MM.1S (cell line): ENCODE results near the gene SLC4A1AP.
"Not testable (repeated sequence)": the region's sequence is repeated elsewhere in the genome, so short reads cannot be mapped to it uniquely, and the experiment has no call there.

ENCODE experiments used
- DNase-seq: peaks from one replicate; pipeline ENCODE4 v3.0.0-alpha.2; 2015
- H2AFZ ChIP-seq: fragments of 300-600 bp; sonication (generic); 2 replicates; pipeline ENCODE4 v1.6.0; 2016; ENCODE audit warnings: antibody characterized with exemption, low read length
- H3F3A ChIP-seq: fragments of 300-600 bp; sonication (generic); 2 replicates; pipeline ENCODE4 v1.6.1; 2016; ENCODE audit warnings: mild to moderate bottlenecking, antibody characterized with exemption, low read length, moderate library complexity, mixed read lengths; ENCODE audit not compliant: insufficient read depth
- H3K27ac ChIP-seq: fragments of 300-600 bp; sonication (generic); 2 replicates; pipeline ENCODE4 v1.5.1; 2016; ENCODE audit warnings: mild to moderate bottlenecking, low read length
- H3K27me3 ChIP-seq: fragments of 300-600 bp; sonication (generic); replicated peaks from 2 replicates; pipeline ENCODE4 v1.6.0; 2016; ENCODE audit warnings: low read length; ENCODE audit not compliant: insufficient read depth
- H3K36me3 ChIP-seq: fragments of 300-600 bp; sonication (generic); replicated peaks from 2 replicates; pipeline ENCODE4 v1.6.1; 2016; ENCODE audit warnings: mild to moderate bottlenecking, low read length, mixed read lengths; ENCODE audit not compliant: insufficient read depth
- H3K4me1 ChIP-seq: fragments of 300-600 bp; sonication (generic); 2 replicates; pipeline ENCODE4 v1.6.1; 2016; ENCODE audit warnings: low read length, mixed read lengths
- H3K4me2 ChIP-seq: fragments of 300-600 bp; sonication (generic); 2 replicates; pipeline ENCODE4 v1.6.0; 2016; ENCODE audit warnings: low read depth, low read length
- H3K4me3 ChIP-seq: fragments of 300-600 bp; sonication (generic); 2 replicates; pipeline ENCODE4 v1.5.1; 2016; ENCODE audit warnings: low read length, mixed read lengths
- H3K79me2 ChIP-seq: fragments of 300-600 bp; sonication (generic); 2 replicates; pipeline ENCODE4 v1.6.1; 2016; ENCODE audit warnings: mixed run types, low read length, mixed read lengths
- H3K9ac ChIP-seq: fragments of 300-600 bp; sonication (generic); 2 replicates; pipeline ENCODE4 v1.6.1; 2016; ENCODE audit warnings: low read length, mixed read lengths
- H3K9me2 ChIP-seq: fragments of 300-600 bp; sonication (generic); replicated peaks from 2 replicates; pipeline ENCODE4 v1.6.1; 2016; ENCODE audit warnings: mild to moderate bottlenecking, low read length, mixed read lengths; ENCODE audit not compliant: insufficient read depth
- H3K9me3 ChIP-seq: fragments of 300-600 bp; sonication (generic); replicated peaks from 2 replicates; pipeline ENCODE4 v1.6.1; 2016; ENCODE audit warnings: mild to moderate bottlenecking, low read length, mixed read lengths; ENCODE audit not compliant: insufficient read depth
- H4K20me1 ChIP-seq: fragments of 300-600 bp; sonication (generic); 2 replicates; pipeline ENCODE4 v1.6.1; 2016; ENCODE audit warnings: mild to moderate bottlenecking, low read length, moderate library complexity, mixed read lengths; ENCODE audit not compliant: insufficient read depth
- CTCF ChIP-seq: fragments of 300-600 bp; sonication (generic); IDR thresholded peaks from 2 replicates; pipeline ENCODE4 v1.5.1; 2016; ENCODE audit warnings: antibody characterized with exemption, low read length, mixed read lengths
- EZH2 ChIP-seq: fragments of 300-600 bp; sonication (generic); optimal IDR thresholded peaks from 2 replicates; pipeline ENCODE3; 2017; ENCODE audit warnings: low read depth, mild to moderate bottlenecking, antibody characterized with exemption, low read length, mixed read lengths
- EZH2phosphoT487 ChIP-seq: fragments of 300-600 bp; sonication (generic); IDR thresholded peaks from 2 replicates; pipeline ENCODE4 v1.6.1; 2018; ENCODE audit warnings: antibody characterized with exemption, low read length

Gene SLC4A1AP

GRCh38 chr2:27621524-27621923, 42.2 kb upstream of the SLC4A1AP start:
- Histone ChIP-seq H2AFZ (no peak overlapping the region), H3K79me2 (no peaks in the 10 kb centered on the region), H3K4me1 (no peaks in the 10 kb centered on the region), H3K9me3 (no peaks in the 10 kb centered on the region), H3K9ac (no peak overlapping the region), H3K4me3 (no peak overlapping the region), H3K9me2 (no peaks in the 10 kb centered on the region), H3K4me2 (no peak overlapping the region), H4K20me1 (no peaks in the 10 kb centered on the region), H3K36me3 (no peaks in the 10 kb centered on the region; the same call in 1 of the 2 replicates), H3K27ac (no peak overlapping the region), H3K27me3 (no peaks in the 10 kb centered on the region), H3F3A (no peaks in the 10 kb centered on the region)
- DNase-seq = no peak
- TF ChIP-seq EZH2 = no peak
- no peak for TF ChIP-seq CTCF
- TF ChIP-seq EZH2phosphoT487 = no peak

- H4K20me1 ChIP-seq = no peaks in the 10 kb centered on the region
- H3K9me2 ChIP-seq = no peaks in the 10 kb centered on the region
- H3K9ac ChIP-seq = no peak overlapping the region
- peaks cover 1% of the 10 kb centered on the region; the same call in 1 of the 2 replicates for H3F3A ChIP-seq
- no peaks in the 10 kb centered on the region for H3K79me2 ChIP-seq
- no peaks in the 10 kb centered on the region for H3K4me1 ChIP-seq
- no peaks in the 10 kb centered on the region for H3K27me3 ChIP-seq
- H3K4me2 ChIP-seq = no peak overlapping the region
- no peak overlapping the region for H3K4me3 ChIP-seq
- no peak overlapping the region for H2AFZ ChIP-seq
- no peaks in the 10 kb centered on the region for H3K9me3 ChIP-seq
- H3K27ac ChIP-seq = no peak overlapping the region
- H3K36me3 ChIP-seq = no peaks in the 10 kb centered on the region; the same call in 1 of the 2 replicates
- no peak for DNase-seq
- TF ChIP-seq EZH2phosphoT487 (no peak), CTCF (no peak), EZH2 (no peak)
Measured at GRCh38 chr2:27622921-27623384, 40.7 kb upstream of the SLC4A1AP start.

- H3K4me2 ChIP-seq = no peak overlapping the region
- H3K27me3 ChIP-seq = no peaks in the 10 kb centered on the region
- H3F3A ChIP-seq = peaks cover 4% of the 10 kb centered on the region; the same call in 1 of the 2 replicates
- TF ChIP-seq EZH2 (no peak), EZH2phosphoT487 (no peak), CTCF (no peak)
- no peaks in the 10 kb centered on the region for H3K9me3 ChIP-seq
- H3K79me2 ChIP-seq = peaks cover 12% of the 10 kb centered on the region
- no peak overlapping the region for H3K27ac ChIP-seq
- H3K4me1 ChIP-seq = no peaks in the 10 kb centered on the region
- no peak for DNase-seq
- H4K20me1 ChIP-seq = no peaks in the 10 kb centered on the region
- H2AFZ ChIP-seq = no peak overlapping the region
- H3K36me3 ChIP-seq = no peaks in the 10 kb centered on the region
- H3K9ac ChIP-seq = no peak overlapping the region
- no peaks in the 10 kb centered on the region for H3K9me2 ChIP-seq
- H3K4me3 ChIP-seq = no peak overlapping the region
Measured at GRCh38 chr2:27624943-27625342, 38.7 kb upstream of the SLC4A1AP start.

GRCh38 chr2:27626323-27626722, 37.4 kb upstream of the SLC4A1AP start:
- not testable (repeated sequence) for H4K20me1 ChIP-seq, H3K9me3 ChIP-seq, DNase-seq, H3K9me2 ChIP-seq, H3K4me1 ChIP-seq, H3K4me2 ChIP-seq, H3K27me3 ChIP-seq, H3K27ac ChIP-seq, H2AFZ ChIP-seq, H3K4me3 ChIP-seq, H3F3A ChIP-seq, H3K36me3 ChIP-seq, H3K9ac ChIP-seq
- H3K79me2 ChIP-seq = peaks cover 22% of the 10 kb centered on the region

GRCh38 chr2:27626921-27627320, 36.8 kb upstream of the SLC4A1AP start:
- H3K4me3 ChIP-seq, H3K9me2 ChIP-seq, H3F3A ChIP-seq, H3K36me3 ChIP-seq, H3K27ac ChIP-seq, H3K4me1 ChIP-seq, H3K9me3 ChIP-seq, H4K20me1 ChIP-seq, H3K27me3 ChIP-seq, H2AFZ ChIP-seq, H3K4me2 ChIP-seq, DNase-seq, H3K9ac ChIP-seq: not testable (repeated sequence)
- peaks cover 23% of the 10 kb centered on the region for H3K79me2 ChIP-seq
